Measurements from ENCODE around the gene HSDL1. TPM values are rescaled to one million over a fixed set of nuclear protein-coding genes. Genes with fewer than 3 reads are reported as not detected.

The HSDL1 gene
- total and polyA plus RNA-seq, 2 experiments from 2014 or later = 10.8 to 17.0 TPM

DNA sequence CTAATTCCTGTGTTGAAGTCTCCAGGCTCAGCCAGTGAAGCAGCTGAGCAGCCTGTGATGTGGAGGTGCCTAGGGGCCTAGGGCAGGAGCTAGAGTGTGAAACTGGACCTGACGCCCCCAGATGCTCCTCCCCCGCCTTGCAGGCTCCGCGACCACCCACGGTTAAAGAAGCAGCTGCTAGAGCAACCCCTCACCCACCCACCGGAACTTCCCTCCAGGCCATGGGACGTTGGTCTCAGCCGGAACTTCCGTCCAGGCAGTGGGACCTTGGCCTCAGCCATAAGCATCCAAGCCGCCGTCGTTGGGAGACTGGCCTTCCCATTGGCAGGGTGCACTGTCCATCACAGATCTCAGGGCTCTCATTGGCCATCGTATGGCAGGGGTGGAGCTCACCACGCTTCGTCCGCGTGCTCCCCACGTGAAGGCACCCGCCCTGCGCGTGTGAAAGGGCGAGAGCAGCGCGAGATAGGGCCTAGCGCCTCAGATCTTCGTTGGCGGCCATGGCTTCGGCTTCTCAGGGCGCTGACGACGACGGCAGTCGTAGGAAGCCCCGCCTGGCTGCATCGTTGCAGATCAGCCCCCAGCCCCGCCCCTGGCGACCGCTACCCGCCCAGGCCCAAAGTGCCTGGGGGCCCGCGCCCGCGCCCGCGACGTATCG, 45.9 kb upstream of the HSDL1 start, which contains the start of gene ADAD2:
TSS of gene ADAD2 (plus strand) at position 427 of the 658 bp plus-strand sequence. CDS start at position 501, 74 bp downstream.
- no peak within 1 kb of the TSS for H3K4me3 ChIP-seq
- no peaks in the 10 kb centered on the region for H4K20me1 ChIP-seq (ENCODE audit: insufficient read depth)
- no peak within 1 kb of the TSS for H2AFZ ChIP-seq
- H3K79me2 ChIP-seq (ENCODE audit: insufficient read depth) = peaks cover 9% of the 10 kb centered on the region
- H3F3A ChIP-seq (ENCODE audit: insufficient read depth) = no peaks in the 10 kb centered on the region
- H3K4me1 ChIP-seq (ENCODE audit: insufficient read depth) = no peaks in the 10 kb centered on the region
- no peaks in the 10 kb centered on the region for H3K9me2 ChIP-seq (ENCODE audit: insufficient read depth)
- H3K27ac ChIP-seq = no peak within 1 kb of the TSS
- H3K4me2 ChIP-seq (ENCODE audit: unreplicated experiment) = no peak within 1 kb of the TSS
- 82 to 88% methylated on average over 26 to 47 of the region's 47 CpGs for WGBS, 2 experiments (ENCODE audit: low coverage in 1 of 2, low lambda C conversion rate in 2 of 2, missing lambda C conversion rate in 2 of 2)
- H3K9ac ChIP-seq = no peak within 1 kb of the TSS
- H3K9me3 ChIP-seq (ENCODE audit: low read depth) = no peaks in the 10 kb centered on the region
- in situ Hi-C loops (cut with MboI) = no loop called here
- TF ChIP-seq EZH2phosphoT487 (IDR thresholded peaks at IDR 0.05; ENCODE audit: insufficient read depth, low read depth) (no peak), EZH2 (IDR thresholded peaks at IDR 0.05; ENCODE audit: insufficient read depth, poor library complexity, severe bottlenecking) (no peak)
- no peak for DNase-seq
- no peaks in the 10 kb centered on the region for H3K36me3 ChIP-seq (ENCODE audit: low read depth)
- H3K27me3 ChIP-seq (replicated peaks; ENCODE audit: insufficient read depth) = no peaks in the 10 kb centered on the region

DNA sequence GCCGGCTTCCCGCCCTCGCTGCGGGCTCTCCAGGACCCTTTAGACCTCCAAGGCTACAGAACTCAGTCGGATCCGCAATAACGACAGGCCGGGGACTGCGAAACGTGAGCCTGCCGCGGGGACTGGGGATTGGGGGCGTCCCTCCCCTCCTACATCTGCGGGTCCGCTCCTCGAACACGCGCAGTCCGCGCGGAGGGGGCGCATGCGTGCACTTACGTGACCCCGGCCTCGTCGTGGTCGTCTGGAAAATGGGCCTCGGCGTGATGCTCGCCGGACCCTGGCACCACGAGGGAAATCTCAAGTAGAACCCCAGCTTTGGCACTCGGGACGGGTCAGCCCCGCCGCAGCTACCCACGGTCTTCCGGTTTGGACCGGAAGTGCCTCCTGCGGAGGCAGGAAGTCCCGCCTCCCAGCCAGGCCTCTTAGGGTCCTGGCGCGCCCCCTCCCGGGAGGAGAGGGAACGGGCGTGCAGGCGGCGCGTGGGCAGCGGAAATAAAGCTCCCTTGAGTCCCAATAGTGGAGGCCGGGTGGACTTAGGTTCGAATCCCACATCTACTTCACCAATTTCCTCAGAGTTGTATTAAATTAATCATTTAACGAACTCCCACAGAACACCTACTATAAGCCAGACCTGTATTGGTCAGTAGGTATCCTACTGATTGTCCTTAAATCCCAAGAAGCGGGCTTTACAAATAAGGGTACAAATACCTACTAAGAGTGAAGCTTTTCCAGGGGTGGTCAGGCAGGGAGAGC, 41.9 kb upstream of the HSDL1 start, which contains the start of gene TAF1C:
TSS of gene TAF1C (minus strand) at position 373 of the 753 bp plus-strand sequence. CDS start 2,069 bp downstream, outside the sequence.
- WGBS, 2 experiments (ENCODE audit: low coverage in 1 of 2, low lambda C conversion rate in 2 of 2, missing lambda C conversion rate in 2 of 2) = 3 to 4% methylated on average over 49 to 55 of the region's 55 CpGs
- Histone ChIP-seq H3K36me3 (ENCODE audit: low read depth) (no peaks in the 10 kb centered on the region), H3K27me3 (replicated peaks; ENCODE audit: insufficient read depth) (no peaks in the 10 kb centered on the region), H3K9ac (peak within 1 kb of the TSS; percentile 86), H3K27ac (no peak within 1 kb of the TSS), H3K4me2 (ENCODE audit: unreplicated experiment) (peak within 1 kb of the TSS; percentile 92), H3K79me2 (ENCODE audit: insufficient read depth) (peaks cover 34% of the 10 kb centered on the region), H3K9me2 (ENCODE audit: insufficient read depth) (no peaks in the 10 kb centered on the region), H3K4me1 (ENCODE audit: insufficient read depth) (no peaks in the 10 kb centered on the region), H3K9me3 (ENCODE audit: low read depth) (no peaks in the 10 kb centered on the region), H3F3A (ENCODE audit: insufficient read depth) (no peaks in the 10 kb centered on the region), H2AFZ (peak within 1 kb of the TSS; percentile 95), H3K4me3 (peak within 1 kb of the TSS; percentile 94), H4K20me1 (ENCODE audit: insufficient read depth) (no peaks in the 10 kb centered on the region; the same call in 1 of the 2 replicates)
- TF ChIP-seq EZH2 (IDR thresholded peaks at IDR 0.05; ENCODE audit: insufficient read depth, poor library complexity, severe bottlenecking) (no peak), EZH2phosphoT487 (IDR thresholded peaks at IDR 0.05; ENCODE audit: insufficient read depth, low read depth) (no peak)
- peak; percentile 98 for DNase-seq
- in situ Hi-C loops (cut with MboI) = no loop called here

DNA sequence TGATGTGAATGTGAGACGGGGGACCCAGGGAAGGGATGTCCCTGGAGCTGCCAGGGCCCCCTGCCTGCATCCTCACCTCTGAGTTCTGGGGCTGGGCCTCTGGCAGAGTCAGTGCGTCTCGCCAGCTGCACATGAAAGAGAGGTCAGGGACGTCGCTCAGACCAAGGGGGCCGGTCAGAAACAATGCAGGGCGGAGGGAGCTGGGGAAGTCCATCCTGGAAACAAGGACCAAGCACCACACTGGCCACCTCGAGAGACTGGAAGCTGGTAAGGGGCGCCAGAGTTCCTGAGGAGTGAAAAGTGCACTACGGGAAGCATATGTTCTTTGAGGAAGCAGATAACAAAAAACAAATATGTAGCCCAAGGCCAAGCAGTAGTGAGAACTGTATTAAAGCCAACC, 39.8 kb upstream of the HSDL1 start:
- H3K9me2 ChIP-seq (ENCODE audit: insufficient read depth) = no peaks in the 10 kb centered on the region
- in situ Hi-C loops (cut with MboI) = no loop called here
- H3K9ac ChIP-seq = no peak overlapping the region
- no peaks in the 10 kb centered on the region; the same call in 1 of the 2 replicates for H4K20me1 ChIP-seq (ENCODE audit: insufficient read depth)
- no peak overlapping the region for H2AFZ ChIP-seq
- H3K9me3 ChIP-seq (ENCODE audit: low read depth) = no peaks in the 10 kb centered on the region
- no peak for TF ChIP-seq EZH2 (IDR thresholded peaks at IDR 0.05; ENCODE audit: insufficient read depth, poor library complexity, severe bottlenecking)
- no peak for TF ChIP-seq EZH2phosphoT487 (IDR thresholded peaks at IDR 0.05; ENCODE audit: insufficient read depth, low read depth)
- no peak overlapping the region for H3K4me2 ChIP-seq (ENCODE audit: unreplicated experiment)
- no peaks in the 10 kb centered on the region for H3F3A ChIP-seq (ENCODE audit: insufficient read depth)
- no peak overlapping the region for H3K27ac ChIP-seq
- H3K4me3 ChIP-seq = no peak overlapping the region
- H3K4me1 ChIP-seq (ENCODE audit: insufficient read depth) = no peaks in the 10 kb centered on the region
- H3K27me3 ChIP-seq (replicated peaks; ENCODE audit: insufficient read depth) = no peaks in the 10 kb centered on the region
- no peaks in the 10 kb centered on the region for H3K36me3 ChIP-seq (ENCODE audit: low read depth)
- no peak for DNase-seq
- WGBS, 2 experiments (ENCODE audit: low coverage in 1 of 2, low lambda C conversion rate in 2 of 2, missing lambda C conversion rate in 2 of 2) = 94 to 98% methylated on average over 10 of the region's 10 CpGs
- H3K79me2 ChIP-seq (ENCODE audit: insufficient read depth) = peaks cover 34% of the 10 kb centered on the region

DNA sequence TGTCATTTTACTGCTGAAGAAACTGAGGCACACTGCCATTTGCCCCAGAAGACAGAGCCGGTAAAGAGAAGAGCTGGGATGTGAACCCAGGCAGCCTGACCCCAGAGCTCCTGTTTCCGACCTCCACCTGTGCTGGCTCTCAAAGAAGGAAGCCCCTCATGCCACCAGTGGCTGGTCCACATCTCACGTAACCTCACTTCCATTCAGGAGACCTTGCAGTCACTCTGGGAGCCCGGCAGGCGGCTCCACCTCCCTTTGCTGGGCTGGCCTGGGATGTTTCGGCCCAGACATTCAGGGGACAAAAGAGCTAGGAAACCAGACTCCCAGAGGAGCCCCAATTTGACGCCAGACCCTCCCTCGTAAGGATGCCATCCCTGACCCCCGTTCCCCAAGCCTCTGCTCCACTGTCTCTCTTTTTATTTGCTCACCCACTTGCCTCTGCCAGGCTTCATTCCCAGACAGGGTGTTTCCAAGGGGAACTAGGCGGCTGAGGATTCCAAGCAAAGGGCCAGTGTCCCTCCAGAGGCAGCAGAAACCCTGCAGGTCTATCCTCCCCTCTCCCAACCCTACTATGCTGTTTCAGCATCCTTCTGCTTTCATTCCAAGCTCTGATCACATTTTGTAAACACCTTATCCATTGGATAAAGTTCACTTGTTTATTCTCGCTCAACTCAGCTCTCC, 39.1 kb upstream of the HSDL1 start:
- 85% methylated on average over 11 of the region's 11 CpGs for WGBS, 2 experiments (ENCODE audit: low coverage in 1 of 2, low lambda C conversion rate in 2 of 2, missing lambda C conversion rate in 2 of 2)
- H3K36me3 ChIP-seq (ENCODE audit: low read depth) = no peaks in the 10 kb centered on the region

More for the DNA sequence above, 39.1 kb upstream of the HSDL1 start:
- H3K4me2 ChIP-seq (ENCODE audit: unreplicated experiment) = no peak overlapping the region
- no peak overlapping the region for H2AFZ ChIP-seq
- peaks cover 34% of the 10 kb centered on the region for H3K79me2 ChIP-seq (ENCODE audit: insufficient read depth)
- H3K9me2 ChIP-seq (ENCODE audit: insufficient read depth) = no peaks in the 10 kb centered on the region
- no peak overlapping the region for H3K4me3 ChIP-seq
- no peak overlapping the region for H3K9ac ChIP-seq
- no peaks in the 10 kb centered on the region for H3K9me3 ChIP-seq (ENCODE audit: low read depth)
- no peaks in the 10 kb centered on the region; the same call in 1 of the 2 replicates for H4K20me1 ChIP-seq (ENCODE audit: insufficient read depth)
- no peak for TF ChIP-seq EZH2 (IDR thresholded peaks at IDR 0.05; ENCODE audit: insufficient read depth, poor library complexity, severe bottlenecking)
- no peak for TF ChIP-seq EZH2phosphoT487 (IDR thresholded peaks at IDR 0.05; ENCODE audit: insufficient read depth, low read depth)
- no peaks in the 10 kb centered on the region for H3K27me3 ChIP-seq (replicated peaks; ENCODE audit: insufficient read depth)
- H3F3A ChIP-seq (ENCODE audit: insufficient read depth) = no peaks in the 10 kb centered on the region
- no peak overlapping the region for H3K27ac ChIP-seq
- peak; percentile 47 for DNase-seq
- no peaks in the 10 kb centered on the region for H3K4me1 ChIP-seq (ENCODE audit: insufficient read depth)
- in situ Hi-C loops (cut with MboI) = no loop called here

Measured in GM23248 (cell line).